ENCODE measurements around the gene CA11.
"Not testable (repeated sequence)": the region's sequence is repeated elsewhere in the genome, so short reads cannot be mapped to it uniquely, and the experiment has no call there.

The CA11 gene

DNA sequence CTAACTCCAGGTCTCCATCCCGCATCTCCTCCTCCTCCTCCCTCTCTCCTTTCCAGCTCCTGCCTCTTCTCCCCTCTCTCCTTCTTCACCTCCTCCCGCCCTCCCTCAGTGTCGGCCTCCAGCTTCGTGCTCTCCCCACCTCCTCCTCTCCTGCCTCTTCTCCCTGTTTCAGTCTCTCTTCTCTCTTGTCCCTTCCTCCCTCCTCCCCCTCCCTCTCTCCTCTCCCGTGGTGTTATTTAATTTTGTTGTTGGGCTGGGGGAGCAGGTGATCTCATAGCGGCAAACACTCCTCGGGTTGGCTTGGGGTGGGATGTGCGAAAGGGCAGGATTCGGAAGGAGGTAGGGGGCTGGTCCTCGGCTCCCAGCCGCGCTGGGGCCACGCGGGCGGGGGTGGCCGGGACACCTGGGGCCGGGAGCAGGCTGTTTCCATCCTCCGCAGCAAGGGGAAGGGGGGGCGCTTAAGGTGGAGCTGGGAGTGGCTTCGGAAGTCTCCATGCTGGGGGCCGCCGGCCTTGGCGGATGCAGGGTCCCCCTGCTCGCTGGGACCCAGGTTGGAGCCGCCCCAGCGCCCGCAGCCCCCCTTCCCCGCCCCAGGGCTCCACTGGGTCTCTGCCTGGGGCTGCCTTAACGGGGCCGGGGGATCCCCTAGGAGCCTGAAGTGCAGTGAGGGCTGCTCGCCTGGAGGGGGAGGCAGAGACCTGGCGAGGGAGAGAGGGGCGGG lies at the start of gene CA11:
TSS of gene CA11 (minus strand) at position 187 of the 721 bp plus-strand sequence. CDS start 555 bp downstream, outside the sequence.
- peak; percentile 74 for DNase-seq

DNA sequence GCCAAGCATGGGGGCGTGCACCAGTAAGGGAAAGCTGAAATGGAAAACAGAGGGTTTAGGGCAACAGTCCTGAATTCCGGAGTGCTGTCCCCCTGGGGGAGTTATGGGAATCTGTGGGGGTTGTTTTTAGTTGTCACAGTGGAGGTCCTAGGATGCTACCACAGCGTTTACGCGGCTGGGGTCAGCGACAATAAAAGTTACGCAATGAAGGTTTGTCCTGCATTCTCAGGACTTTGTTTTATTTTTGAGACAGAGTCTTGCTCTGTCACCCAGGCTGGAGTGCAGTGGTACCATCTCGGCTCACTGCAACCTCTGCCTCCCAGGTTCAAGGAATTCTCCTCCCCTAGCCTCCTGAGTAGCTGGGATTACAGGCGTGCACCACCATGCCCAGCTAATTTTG lies 47.6 kb upstream of the CA11 start:
- DNase-seq, result not testable (repeated sequence)

DNA sequence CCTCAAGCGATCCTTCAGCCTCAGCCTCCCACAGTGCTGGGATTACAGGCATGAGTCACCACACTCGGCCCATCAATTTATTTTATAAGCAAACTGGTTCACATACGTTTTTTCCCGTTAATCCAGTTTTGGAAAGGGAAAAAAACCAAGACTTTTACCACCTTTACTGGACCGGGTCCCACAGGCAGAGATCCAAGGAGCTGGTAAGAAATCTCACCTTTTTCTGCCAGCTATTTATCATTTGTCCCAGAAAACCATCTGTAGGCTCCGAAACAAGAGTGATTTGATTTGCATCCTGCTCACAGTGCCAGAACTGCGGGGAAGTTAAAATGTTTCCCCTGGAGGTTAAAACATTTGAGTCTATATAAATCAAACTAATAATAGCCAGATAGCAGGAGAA lies 43.5 kb upstream of the CA11 start:
- DNase-seq, result no peak

DNA sequence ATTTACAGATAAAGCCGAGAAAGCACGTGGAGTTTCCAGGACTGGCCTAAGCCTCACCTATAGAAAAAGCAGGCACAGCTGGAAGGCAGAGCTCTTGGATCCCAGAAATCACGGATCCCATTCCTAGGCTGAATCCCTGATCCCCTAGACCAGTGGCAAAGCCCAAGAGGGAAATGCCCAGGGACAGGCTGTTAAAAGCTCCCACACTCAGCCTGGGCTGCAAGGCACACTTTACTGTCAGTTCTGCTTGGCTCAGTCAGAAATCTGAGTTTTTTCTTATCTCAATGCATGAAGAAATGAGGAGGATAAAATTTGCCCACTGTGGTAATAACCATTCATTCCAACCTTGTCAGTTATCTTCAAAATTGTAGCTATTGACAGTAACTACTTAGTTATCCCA lies 41.8 kb upstream of the CA11 start:
- no peak for DNase-seq

DNA sequence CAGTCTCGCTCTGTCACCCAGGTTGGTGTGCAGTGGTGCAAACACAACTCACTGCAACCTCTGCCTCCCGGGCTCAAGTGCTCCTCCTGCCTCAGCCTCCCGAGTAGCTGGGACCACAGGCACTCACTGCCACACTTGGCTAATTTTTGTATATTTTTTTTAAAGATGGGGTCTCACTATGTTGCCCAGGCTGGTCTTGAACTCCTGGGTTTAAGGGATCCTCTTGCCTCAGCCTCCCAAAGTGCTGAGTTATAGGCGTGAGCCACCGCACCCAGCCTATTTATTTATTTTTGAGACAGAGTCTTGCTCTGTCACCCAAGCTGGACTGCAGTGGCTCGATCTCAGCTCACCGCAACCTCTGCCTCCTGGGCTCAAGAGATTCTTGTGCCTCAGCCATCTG lies 40.6 kb upstream of the CA11 start:
- DNase-seq, result not testable (repeated sequence)

DNA sequence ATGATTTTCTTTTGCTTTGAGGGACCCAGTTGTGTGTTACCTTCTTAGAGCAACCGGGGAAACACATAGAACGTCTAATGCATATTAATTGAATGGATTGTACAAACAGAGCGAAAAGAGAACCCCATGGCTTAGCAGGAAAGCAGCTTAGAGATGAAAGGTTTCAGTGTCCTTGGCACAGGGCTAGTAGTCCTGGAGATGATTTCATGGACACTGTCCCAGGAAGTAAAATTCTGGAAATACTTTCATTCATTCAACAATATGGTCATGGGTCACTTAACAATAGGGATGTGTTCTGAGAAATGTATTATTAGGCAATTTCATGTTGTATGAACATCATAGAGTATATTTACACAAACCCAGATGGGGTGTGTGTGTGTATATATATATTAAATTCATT lies 40.1 kb upstream of the CA11 start:
- no peak for DNase-seq

DNA sequence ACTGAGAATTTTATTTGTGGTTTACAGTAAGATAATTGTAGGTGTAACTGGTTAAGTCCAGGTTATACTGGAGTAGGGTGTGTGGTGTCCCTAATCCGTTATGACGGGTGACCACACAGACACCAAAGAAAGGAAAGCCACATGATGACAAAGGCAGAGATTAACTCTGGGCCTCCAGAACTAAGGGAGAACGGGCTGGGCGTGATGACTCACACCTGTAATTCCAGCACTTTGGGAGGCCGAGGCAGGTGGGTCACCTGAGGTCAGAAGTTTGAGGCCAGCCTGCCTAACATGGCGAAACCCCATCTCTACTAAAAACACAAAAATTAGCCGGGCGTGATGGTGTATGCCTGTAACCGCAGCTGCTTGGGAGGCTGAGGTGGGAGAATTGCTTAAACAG lies 39.6 kb upstream of the CA11 start:
- DNase-seq, result no peak

DNA sequence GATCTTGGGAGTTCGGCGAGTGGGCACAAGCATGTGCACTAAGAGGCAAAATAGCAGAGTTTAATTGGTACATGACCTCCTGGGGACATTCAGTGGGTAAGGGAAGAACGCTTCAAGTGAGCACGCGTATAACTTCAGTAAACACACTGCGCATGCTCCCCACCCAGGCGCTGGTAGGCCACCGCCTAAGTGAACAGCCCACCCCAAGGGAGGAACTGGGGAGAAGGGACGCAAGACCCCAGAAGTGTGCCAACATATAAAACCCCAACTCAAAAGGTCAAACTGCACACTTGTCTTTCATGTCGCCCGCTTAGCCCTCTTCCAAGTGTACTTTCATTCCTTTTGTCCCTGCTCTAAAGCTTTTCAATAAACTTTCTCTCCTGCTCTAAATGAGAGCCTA lies 37.4 kb upstream of the CA11 start:
- peak; percentile 15 for DNase-seq

DNA sequence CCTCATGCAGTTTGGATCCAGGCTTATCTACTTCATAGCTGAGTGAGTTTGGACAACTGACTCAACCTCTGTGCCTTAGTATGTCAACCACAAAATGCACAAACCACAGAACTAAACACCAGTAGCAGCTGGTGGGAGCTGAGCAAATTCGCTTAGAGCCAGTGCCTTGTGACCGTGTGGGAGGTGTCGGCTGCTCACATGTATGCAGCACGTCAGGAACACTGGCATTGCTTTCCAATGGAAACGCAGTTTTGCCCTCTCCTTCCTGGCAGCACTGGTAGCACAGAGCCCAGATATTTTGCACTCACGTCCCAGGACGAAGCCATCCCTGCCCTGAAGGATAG lies 35.1 kb upstream of the CA11 start:
- no peak for DNase-seq

DNA sequence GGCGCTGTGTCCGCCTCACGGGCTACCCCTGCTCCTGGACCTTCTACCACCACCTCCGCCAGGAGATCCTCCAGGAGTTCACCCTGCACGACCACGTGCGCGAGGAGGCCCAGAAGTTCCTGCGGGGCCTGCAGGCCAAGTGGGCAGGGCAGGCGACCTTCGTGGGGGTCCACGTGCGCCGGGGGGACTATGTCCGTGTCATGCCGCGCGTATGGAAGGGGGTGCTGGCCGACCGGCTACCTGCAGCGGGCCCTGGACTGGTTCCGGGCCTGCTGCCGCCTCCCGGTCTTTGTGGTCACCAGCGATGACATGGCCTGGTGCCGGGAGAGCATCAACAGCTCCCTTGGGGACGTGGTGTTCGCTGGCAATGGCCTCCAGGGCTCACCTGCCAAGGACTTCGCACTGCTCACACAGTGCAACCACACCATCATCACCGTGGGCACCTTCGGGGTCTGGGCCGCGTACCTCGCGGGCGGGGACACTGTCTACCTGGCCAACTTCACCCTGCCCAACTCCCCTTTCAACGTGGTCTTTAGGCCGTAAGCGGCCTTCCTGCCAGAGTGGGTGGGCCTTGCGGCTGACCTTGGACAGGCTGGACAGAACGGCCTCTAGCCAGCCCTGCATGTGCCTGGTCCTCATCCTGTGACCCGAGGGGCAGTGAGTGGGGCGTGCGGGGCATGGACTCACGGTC lies 34.6 kb upstream of the CA11 start:
- no peak for DNase-seq

DNA sequence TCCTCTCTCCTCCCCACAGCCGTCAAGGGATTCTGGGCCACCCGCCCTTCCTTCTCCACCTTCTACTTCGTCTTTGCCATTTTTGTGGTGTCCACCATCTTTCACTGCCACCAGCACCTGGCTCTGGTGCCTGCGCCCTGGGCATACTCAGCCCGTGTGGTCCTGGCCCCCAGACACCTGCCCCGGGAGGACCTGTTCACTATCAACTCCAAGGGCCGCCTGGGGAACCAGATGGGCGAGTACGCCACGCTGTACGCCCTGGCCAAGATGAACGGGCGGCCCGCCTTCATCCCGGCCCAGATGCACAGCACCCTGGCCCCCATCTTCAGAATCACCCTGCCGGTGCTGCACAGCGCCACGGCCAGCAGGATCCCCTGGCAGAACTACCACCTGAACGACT lies 34.0 kb upstream of the CA11 start:
- DNase-seq, result not testable (repeated sequence)

DNA sequence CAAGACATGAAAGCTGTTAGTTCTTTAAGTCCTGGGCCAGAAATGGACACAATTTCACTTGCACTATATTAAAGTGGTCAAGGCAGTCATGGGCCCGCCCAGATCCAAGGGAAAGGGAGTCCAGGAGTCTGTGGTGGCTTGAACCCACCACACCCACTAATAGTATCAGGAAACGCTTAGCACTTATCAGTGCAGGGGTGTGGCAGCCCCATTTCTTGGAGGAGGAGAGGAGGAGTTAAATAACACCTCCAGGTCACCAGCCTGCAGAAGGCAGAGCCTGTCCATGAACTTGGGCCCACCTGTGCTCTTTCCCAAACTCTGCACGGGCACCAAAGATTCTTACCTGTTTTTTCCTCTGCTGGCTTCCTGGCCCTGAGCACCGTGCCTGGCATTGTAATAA lies 32.2 kb upstream of the CA11 start:
- DNase-seq, result no peak

DNA sequence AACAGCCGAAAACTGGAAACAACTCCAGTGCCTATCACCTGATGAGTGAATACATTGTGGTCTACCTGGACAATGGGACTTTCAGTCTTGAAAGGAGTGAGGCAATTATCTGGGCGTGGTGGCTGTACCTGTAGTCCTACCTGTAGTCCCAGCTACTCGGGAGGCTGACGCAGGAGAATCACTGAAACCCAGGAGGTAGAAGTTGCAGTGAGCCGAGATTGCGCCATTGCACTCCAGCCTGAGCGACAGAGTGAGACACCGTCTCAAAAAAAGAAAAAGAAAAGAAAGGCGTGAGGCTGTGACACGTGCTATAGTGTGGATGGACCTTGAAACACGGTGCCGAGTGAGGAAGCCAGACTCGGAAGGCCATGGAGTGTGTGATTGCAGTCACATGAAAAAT lies 30.9 kb upstream of the CA11 start:
- no peak for DNase-seq

DNA sequence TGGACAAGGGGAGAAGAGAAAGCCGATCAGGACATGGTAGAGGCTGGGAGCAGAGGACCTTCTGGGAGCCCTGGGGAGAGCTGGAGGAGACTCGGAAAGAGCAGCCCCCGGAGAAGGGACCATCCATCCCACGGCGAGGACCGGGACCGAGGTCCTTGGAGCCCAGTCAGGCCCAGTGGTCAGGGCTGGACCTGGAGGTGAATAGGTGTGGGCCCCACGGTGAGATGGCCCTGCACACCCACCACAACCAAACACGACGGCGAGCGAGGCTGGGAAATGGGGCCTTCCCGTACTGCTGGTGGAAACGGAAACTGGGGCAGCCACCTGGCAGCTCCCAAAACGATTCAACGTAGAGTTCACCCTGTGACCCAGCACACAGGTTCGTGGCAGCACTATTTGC lies 30.5 kb upstream of the CA11 start:
- no peak for DNase-seq

DNA sequence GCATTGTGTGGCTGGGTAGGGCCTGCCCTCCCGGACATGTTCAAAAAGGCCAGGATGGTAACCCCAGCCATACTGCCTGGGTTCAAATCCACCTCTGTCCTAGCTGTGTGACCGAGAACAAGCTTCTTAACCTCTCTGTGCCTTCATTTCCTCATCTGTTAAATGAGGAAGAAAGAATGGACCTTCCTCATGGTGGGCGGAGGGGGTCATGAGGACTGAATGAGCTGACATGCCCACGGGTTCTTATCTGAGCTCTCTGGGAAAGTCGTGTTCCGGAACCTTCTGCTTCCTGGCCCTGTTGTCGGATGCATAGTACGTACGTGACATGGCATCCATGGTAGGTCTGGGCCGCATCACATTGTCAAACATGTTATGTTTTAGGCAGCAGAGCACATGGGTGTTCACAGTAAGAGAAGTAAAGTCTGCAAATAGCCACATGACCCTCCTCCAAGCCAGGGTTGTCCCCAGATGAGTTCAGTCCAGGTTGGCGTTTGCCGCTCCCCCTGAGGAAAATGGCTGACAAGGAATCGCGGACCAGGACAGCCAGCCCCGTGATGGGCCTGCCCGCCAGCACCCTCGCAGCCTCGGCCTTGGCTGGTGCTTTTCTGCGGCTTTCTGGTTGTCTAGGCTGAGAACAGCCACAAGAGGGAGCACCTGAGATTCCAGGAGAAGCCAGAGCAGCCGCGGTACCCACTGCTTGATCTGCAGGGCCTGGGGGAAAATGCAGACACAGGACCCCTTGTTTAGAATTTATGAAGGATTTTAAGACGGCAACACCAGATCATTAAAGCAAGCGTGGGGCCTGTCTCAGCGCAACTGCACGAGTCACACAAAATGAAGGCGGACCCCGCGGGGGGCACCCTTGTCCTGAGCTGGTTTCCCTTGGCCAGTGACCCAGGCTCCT lies 29.2 kb upstream of the CA11 start:
- peak; percentile 46 for DNase-seq

DNA sequence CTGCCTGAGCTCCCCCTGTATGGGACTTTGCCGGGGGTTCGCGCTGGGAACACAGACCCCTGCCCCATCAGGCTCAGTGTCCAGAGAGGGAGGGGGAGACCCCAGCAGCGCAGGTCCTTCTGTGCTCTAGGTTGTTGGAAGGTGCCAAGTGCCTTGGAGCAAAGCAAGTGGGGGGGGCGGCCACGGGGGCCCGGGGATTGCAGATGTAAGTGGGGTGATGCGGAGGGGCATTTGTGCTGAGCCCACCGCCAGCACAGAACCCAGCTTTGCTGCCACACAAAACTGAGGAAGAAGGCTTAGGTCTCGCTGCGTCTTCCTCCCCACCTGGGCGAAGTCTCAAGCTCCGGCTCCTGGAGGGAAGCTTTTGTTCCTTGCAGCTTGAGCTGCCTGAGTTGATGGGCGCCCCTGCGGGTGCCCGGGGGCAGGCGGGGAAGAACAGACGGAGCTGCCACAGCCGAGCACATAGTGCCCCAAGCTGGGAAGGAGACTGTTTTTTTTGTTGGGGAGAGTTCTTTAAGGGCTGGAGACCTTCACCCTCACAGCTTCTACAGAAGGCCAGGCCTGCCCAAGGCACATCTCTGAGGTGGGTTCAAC lies 28.3 kb upstream of the CA11 start:
- no peak for DNase-seq

DNA sequence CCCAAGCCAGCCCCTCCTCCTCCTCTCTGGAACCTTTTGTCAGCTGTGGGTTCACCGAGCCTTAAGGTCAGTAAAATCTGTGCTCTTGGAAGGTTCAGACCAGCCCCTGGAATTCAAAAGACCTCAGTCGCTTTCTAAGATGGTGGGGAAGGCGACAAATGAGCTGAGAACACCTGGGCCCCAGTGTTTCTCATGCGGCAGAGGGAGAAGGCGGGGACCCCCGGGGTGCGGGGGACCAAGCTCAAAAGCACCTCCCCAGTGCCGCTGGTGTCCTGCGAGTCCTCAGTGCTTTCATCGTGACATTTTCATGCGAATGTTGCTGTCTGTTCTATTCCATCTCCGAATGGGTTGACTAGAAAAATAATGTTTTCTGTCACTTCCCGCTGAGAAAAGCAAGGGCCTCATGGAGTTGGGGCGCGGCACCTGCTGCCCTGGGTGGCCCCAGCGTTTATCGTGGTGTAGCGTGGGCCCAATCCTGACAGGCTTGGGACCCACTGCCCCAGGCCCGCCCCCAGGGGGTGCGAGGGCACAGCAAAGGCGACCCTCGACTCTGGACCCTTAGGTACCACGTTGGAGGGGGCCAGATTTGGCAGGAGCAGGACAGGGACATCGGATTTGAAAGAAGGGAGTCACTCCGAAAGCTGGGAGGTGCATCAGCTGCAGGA lies 27.6 kb upstream of the CA11 start:
- no peak for DNase-seq

DNA sequence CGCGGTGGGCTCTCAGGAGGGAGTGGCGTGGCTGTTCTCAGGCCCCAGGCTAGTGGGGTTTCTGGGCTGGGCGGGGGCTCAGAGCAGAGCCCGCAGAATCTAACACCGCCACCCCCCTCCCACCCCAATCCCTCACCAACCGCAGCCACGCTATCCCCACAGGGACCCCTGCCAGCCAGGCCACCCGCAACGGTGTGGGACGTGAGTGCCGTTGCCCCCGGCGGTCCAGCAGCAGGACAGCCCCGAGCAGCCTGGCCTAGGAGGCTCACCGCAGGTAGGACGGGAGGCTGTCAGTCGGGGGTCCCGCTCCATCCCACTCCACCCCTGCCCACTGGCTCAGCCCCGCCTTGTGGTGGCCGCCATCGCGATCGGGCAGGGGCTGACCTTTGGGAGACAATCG lies 27.0 kb upstream of the CA11 start, which contains the start of gene NTN5:
TSS of gene NTN5 (minus strand) at position 24 of the 400 bp plus-strand sequence. CDS start 2,031 bp downstream, outside the sequence.
- DNase-seq, result no peak

DNA sequence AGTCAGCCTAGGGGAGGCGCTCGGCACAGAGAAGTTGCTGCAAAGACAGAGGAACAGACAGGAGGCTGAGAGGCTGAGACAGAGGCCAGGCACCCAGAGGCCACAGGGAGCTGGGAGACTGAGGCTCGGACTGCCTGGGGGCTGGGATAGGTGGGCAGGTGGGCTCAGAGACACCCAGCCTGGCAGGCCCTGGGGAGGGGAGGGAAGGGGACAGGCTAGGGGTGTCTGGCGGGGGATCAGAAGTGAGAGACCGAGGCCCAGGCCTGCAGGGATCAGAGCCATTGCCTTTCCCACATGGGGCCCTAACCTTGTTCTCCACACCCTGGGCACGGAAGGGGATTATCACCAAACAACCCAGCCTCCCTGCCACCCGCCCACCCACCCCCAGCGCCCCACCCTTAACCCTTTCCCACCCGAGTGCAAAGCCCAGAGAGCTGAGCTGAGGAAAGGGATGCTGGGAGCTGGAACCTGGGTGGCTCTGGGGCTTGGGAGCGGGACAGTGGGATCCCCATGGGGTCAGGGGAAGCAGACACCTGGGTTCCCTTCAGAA lies 25.5 kb upstream of the CA11 start:
- no peak for DNase-seq

DNA sequence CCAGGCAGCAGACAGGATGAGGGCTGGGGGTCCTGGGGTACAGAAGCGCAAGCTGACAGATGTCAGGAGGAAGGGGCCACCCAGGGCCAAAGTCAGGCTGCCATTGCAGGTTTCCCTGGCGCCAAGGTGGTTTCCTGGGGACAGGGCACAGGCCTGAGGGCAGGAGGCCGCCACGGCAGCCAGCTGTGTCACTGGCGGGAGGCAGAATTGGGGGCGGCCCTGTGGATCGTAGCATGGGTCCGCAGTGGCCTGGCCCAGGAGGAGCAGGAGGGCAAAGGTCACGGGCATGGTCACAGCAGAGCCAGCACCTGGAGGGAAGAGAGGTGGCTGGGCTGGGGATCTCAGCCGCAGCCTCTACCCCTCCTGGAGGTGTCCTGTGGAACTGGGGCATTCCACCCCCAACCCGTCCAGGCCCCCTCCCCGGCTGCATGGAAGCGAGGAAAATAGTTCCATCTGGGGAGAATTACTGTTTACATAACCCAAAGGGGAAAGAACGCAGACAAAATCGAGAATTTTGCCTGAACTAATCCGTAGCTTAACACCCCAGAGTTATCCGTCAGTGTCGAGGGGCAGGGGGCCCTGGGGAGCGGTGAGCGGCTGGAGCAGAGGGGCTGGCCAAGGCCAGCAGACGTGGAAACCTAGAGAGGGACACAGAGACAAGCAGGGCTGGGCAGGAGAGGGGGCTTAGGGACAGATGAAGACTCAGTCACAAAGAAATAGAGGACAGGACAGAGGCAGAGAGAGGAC lies 24.9 kb upstream of the CA11 start:
- DNase-seq, result no peak

DNA sequence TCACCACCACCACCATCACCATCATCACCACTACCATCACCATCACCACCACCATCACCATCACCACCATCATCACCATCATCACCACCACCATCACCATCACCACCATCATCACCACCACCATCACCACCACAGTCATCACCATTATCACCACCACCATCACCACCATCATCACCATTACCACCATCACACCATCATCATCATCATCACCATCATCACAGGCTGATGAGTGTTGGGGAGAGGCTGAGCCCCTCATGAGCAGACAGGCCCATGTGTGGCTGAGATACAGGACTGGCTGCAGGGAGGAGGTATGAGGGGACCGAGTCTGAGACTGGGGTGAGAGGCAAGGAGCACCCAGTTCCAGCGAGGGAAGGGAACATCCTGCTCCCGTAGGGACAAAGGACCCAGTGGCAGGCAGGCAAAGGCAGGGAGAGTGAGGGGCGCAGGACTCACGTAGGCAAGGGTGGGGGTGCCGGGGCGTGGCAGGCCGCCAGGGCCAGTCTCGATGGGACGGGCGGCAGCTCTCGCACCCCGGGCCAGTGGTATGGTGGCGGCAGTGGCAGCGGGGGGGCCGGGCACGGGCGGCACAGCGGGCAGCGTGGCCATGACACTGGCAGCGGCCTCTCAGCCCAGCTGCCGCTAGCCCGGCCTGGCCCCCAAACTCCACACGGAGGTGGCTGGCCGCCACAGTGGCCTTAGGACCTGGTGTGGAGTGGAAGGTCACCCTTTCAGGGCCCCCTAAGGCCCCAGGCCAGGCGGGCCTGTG lies 24.1 kb upstream of the CA11 start:
- no peak for DNase-seq

All from NCI-H1092 (cell line).